Parathyroid adenoma (tissue), 2 donors: ENCODE measurements around the gene EEFSEC.

Source experiments
- H2AFZ ChIP-seq: fragments of 300-600 bp; sonication (generic); one replicate; pipeline ENCODE4 v1.7.0; 2017; ENCODE audit warnings: antibody characterized with exemption, mild to moderate bottlenecking
- H3K27ac ChIP-seq: fragments of 300-600 bp; sonication (generic); one replicate; pipeline ENCODE4 v1.7.0; 2017
- H3K27me3 ChIP-seq: fragments of 300-600 bp; sonication (generic); one replicate; pipeline ENCODE4 v1.7.0; 2017; ENCODE audit warnings: low read length; ENCODE audit not compliant: control insufficient read depth, insufficient read depth
- H3K36me3 ChIP-seq: fragments of 300-600 bp; sonication (generic); one replicate; pipeline ENCODE4 v1.7.0; 2017; ENCODE audit warnings: low read length; ENCODE audit not compliant: control insufficient read depth, insufficient read depth
- H3K4me1 ChIP-seq: fragments of 300-600 bp; sonication (generic); one replicate; pipeline ENCODE4 v1.7.0; 2017; ENCODE audit warnings: control low read depth
- H3K4me2 ChIP-seq: fragments of 300-600 bp; sonication (generic); one replicate; pipeline ENCODE4 v1.7.0; 2017; ENCODE audit warnings: low read length
- H3K4me3 ChIP-seq: fragments of 300-600 bp; sonication (generic); one replicate; pipeline ENCODE4 v1.7.0; 2017; ENCODE audit warnings: low read depth, low read length
- H3K79me2 ChIP-seq: fragments of 300-600 bp; sonication (generic); one replicate; pipeline ENCODE4 v1.7.0; 2017; ENCODE audit warnings: control low read depth
- H3K9ac ChIP-seq: fragments of 300-600 bp; sonication (generic); one replicate; pipeline ENCODE4 v1.7.0; 2017; ENCODE audit warnings: mild to moderate bottlenecking
- H3K9me3 ChIP-seq: fragments of 300-600 bp; sonication (generic); one replicate; pipeline ENCODE4 v1.7.0; 2017; ENCODE audit warnings: low read length; ENCODE audit not compliant: control insufficient read depth
- TF ChIP-seq, protein P1 (sequence below): fragments of 300-600 bp; sonication (generic); IDR thresholded peaks from one replicate; pipeline ENCODE4 v1.7.0; 2017; ENCODE audit warnings: antibody characterized with exemption, mild to moderate bottlenecking
- donor health status: primary hyperparathyroidism.

Gene EEFSEC

DNA sequence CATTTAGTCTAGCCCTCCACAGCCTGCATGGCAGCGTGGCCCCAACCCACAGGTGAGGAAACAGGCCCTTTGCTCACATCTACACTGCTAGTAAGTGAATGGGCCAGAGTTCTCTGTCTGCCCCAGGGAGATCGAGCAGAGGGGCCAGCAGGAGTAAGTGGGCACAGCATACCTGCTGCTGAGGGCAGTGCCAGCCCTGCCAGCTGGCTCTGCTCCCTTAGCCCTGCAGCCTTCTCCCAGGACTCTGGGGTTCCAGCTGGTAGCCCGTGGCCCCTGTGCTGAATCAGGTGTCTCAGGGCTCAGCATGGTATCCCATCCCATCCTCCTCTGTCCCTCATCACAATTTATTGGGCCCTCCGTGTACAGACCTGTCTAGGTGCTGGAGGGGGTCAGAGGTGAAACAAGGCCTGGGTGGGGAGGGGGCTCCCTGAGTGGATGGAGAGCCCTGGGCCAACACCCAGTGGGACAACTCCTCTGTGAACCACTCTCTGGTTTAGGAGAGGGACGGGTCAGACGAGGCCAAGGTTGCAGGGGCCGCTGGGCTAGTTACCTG is 211.6 kb downstream of the EEFSEC start:
- TF ChIP-seq, protein P1, sequence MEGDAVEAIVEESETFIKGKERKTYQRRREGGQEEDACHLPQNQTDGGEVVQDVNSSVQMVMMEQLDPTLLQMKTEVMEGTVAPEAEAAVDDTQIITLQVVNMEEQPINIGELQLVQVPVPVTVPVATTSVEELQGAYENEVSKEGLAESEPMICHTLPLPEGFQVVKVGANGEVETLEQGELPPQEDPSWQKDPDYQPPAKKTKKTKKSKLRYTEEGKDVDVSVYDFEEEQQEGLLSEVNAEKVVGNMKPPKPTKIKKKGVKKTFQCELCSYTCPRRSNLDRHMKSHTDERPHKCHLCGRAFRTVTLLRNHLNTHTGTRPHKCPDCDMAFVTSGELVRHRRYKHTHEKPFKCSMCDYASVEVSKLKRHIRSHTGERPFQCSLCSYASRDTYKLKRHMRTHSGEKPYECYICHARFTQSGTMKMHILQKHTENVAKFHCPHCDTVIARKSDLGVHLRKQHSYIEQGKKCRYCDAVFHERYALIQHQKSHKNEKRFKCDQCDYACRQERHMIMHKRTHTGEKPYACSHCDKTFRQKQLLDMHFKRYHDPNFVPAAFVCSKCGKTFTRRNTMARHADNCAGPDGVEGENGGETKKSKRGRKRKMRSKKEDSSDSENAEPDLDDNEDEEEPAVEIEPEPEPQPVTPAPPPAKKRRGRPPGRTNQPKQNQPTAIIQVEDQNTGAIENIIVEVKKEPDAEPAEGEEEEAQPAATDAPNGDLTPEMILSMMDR = no peak
- Histone ChIP-seq H3K9ac (no peak overlapping the region), H3K9me3 (no peaks in the 10 kb centered on the region), H3K79me2 (no peaks in the 10 kb centered on the region), H3K36me3 (no peaks in the 10 kb centered on the region), H3K27me3 (no peaks in the 10 kb centered on the region), H3K4me3 (no peak overlapping the region), H3K4me1 (no peaks in the 10 kb centered on the region), H2AFZ (no peak overlapping the region), H3K4me2 (no peak overlapping the region), H3K27ac (no peak overlapping the region)

DNA sequence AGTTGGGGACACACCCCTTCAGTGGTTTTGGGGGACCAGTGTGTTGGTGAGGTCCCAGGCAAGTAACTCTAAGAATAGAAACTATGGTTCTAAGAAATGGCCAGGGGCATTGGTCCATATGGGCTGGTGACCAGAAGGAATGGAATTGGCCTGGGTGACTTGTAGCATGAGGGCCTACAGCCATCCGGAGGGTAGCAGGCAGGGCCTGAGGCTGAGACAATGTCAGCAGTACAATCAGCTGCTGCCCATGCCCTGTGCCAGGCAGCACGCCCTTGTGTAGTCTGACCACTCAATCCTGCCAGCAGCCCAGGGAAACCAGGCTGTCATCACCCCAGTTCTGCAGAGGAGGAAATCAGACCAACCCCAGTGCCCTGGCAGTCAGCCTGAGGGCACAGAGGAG is 212.9 kb downstream of the EEFSEC start:
- no peak overlapping the region for H3K27ac ChIP-seq
- TF ChIP-seq, protein P1 = no peak

DNA sequence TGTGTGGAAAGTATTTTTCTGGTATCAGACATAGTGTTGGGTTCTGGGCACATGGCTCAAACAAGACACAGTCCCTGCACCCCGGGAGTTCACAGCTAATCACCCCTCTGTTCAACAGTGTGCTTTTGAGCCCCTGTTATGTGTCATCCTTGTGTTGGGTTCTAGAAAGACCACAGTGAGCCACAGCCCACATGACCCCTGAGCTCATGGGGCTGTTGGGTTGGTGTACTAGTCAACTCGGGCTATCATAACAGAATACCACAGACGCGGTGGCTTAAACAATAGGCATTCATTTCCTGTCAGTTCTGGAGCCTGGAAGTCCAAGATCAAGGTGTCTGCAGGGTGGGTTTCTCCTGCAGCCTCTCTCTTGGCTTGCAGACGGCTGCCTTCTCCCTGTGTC is 213.4 kb downstream of the EEFSEC start:
- no peaks in the 10 kb centered on the region for H3K79me2 ChIP-seq

More for the DNA sequence above, 212.9 kb downstream of the EEFSEC start:
- Histone ChIP-seq H3K9me3 (no peaks in the 10 kb centered on the region), H3K4me2 (no peak overlapping the region), H3K9ac (no peak overlapping the region), H3K27me3 (no peaks in the 10 kb centered on the region), H3K4me1 (no peaks in the 10 kb centered on the region), H3K79me2 (no peaks in the 10 kb centered on the region), H2AFZ (no peak overlapping the region), H3K36me3 (no peaks in the 10 kb centered on the region), H3K4me3 (no peak overlapping the region)

DNA sequence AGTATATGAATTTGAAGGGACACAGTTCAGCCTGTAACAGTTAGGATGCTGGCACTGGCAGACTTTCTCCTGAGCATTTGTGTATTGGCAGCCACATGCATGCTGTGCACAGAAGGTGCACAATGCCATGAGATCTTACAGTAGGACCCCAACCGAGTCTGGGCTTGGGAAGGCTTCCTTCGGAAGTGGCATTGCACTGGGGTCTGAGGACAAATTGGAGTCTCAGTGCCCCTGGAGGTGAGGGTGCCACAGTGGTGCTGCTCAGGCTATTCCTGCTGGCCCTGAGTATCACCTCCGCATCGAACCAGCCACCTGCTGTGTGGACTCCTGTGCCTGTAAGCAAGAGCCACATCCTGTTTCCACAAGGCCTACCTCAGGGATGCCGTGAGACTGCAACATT is 213.9 kb downstream of the EEFSEC start:
- Histone ChIP-seq H3K27me3 (no peaks in the 10 kb centered on the region), H3K9ac (no peak overlapping the region), H3K4me1 (no peaks in the 10 kb centered on the region), H2AFZ (no peak overlapping the region), H3K4me3 (no peak overlapping the region), H3K27ac (no peak overlapping the region), H3K79me2 (no peaks in the 10 kb centered on the region), H3K9me3 (no peaks in the 10 kb centered on the region), H3K4me2 (no peak overlapping the region), H3K36me3 (no peaks in the 10 kb centered on the region)
- TF ChIP-seq, protein P1 = no peak

More for the DNA sequence above, 213.4 kb downstream of the EEFSEC start:
- H2AFZ ChIP-seq = no peak overlapping the region
- no peak overlapping the region for H3K4me2 ChIP-seq
- no peaks in the 10 kb centered on the region for H3K27me3 ChIP-seq
- no peaks in the 10 kb centered on the region for H3K36me3 ChIP-seq
- no peaks in the 10 kb centered on the region for H3K4me1 ChIP-seq
- H3K4me3 ChIP-seq = no peak overlapping the region
- TF ChIP-seq, protein P1 = no peak
- no peak overlapping the region for H3K9ac ChIP-seq
- no peak overlapping the region for H3K27ac ChIP-seq
- H3K9me3 ChIP-seq = no peaks in the 10 kb centered on the region

DNA sequence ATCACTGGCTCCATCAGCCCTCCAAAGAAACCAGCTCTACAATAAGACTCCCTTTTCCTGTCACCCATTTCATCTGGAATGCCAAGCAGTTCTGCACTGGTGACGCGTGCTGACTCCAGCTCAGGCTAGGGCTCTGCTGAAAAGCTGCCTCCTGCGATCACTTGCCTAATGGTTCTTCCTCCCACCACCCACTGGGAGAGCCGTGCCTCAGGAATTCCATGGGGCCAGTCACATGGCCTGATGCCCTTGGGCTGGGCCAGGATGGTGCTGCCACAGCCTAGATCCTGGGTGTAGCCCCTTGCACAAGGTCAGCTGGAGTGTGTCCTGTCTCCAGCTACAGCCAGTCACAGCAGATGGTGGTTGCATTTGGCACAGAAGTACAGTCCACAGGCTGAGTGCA is 214.5 kb downstream of the EEFSEC start:
- Histone ChIP-seq H3K9ac (no peak overlapping the region), H3K4me1 (no peaks in the 10 kb centered on the region), H3K27ac (no peak overlapping the region), H3K4me3 (no peak overlapping the region), H3K36me3 (no peaks in the 10 kb centered on the region), H3K27me3 (no peaks in the 10 kb centered on the region), H3K9me3 (no peaks in the 10 kb centered on the region), H2AFZ (no peak overlapping the region), H3K79me2 (no peaks in the 10 kb centered on the region), H3K4me2 (no peak overlapping the region)
- TF ChIP-seq, protein P1 = no peak
